Mammary epithelial cell (primary cell): Measurements from ENCODE around the gene LIN37.

Experiments used
- EZH2 ChIP-seq: IDR thresholded peaks from 2 replicates; pipeline ENCODE4 v1.6.1; 2012; ENCODE audit warnings: low read length, inconsistent platforms, borderline replicate concordance
- TF ChIP-seq, protein P1 (sequence below), 2 donors: IDR thresholded peaks in 1 of 2; conservative IDR thresholded peaks in 1 of 2; 2 replicates each; pipeline ENCODE4 v1.5.1; 2011 to 2012; ENCODE audit warnings: inconsistent platforms in 2 of 2, low read length in 2 of 2, mild to moderate bottlenecking in 2 of 2, control low read depth in 1 of 2, low read depth in 1 of 2; ENCODE audit not compliant: insufficient read depth in 1 of 2; ENCODE audit errors: extremely low read depth in 1 of 2

DNA sequence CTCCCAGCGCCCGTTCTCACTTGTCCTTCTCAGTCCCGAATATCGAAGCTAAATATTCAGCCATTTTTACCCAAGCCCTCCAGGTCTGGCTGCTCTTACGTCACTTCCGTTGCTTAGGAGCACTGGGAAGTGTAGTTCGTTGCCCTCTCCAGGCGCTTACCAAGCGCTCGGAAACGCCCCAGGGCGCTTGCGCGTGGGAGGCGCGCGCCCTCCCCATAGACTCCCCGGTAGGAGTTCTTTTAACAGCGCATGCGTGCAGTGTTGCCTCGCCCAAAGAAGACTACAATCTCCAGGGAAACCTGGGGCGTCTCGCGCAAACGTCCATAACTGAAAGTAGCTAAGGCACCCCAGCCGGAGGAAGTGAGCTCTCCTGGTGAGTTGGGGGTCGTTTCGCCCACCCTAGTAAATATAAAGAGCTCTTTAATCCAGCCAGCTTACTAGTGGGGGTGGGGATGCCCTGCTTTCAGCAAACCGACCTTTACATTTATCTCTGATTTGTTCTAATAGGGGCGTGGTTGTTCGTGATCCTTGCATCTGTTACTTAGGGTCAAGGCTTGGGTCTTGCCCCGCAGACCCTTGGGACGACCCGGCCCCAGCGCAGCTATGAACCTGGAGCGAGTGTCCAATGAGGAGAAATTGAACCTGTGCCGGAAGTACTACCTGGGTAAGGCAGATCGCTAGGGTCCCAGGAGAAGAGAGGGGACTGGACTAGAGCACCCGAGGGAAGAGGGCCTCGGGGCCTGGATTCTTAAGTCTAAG is 2.9 kb upstream of the LIN37 start, which contains the start of the genes PSENEN and U2AF1L4:
- TF ChIP-seq, protein P1, sequence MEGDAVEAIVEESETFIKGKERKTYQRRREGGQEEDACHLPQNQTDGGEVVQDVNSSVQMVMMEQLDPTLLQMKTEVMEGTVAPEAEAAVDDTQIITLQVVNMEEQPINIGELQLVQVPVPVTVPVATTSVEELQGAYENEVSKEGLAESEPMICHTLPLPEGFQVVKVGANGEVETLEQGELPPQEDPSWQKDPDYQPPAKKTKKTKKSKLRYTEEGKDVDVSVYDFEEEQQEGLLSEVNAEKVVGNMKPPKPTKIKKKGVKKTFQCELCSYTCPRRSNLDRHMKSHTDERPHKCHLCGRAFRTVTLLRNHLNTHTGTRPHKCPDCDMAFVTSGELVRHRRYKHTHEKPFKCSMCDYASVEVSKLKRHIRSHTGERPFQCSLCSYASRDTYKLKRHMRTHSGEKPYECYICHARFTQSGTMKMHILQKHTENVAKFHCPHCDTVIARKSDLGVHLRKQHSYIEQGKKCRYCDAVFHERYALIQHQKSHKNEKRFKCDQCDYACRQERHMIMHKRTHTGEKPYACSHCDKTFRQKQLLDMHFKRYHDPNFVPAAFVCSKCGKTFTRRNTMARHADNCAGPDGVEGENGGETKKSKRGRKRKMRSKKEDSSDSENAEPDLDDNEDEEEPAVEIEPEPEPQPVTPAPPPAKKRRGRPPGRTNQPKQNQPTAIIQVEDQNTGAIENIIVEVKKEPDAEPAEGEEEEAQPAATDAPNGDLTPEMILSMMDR (conservative IDR thresholded peaks at IDR 0.05 in 1 of 2, IDR thresholded peaks at IDR 0.05 in 1 of 2; ENCODE audit: extremely low read depth in 1 of 2, insufficient read depth in 1 of 2, low read depth in 1 of 2, low read length in 2 of 2), result no peak
- no peak for TF ChIP-seq EZH2
